Measurements from ENCODE around the gene DLX4.

- TF ChIP-seq POLR2A (IDR thresholded peaks at IDR 0.05; ENCODE audit: low read depth, low read length), result no peak
- TF ChIP-seq POLR2AphosphoS5 (IDR thresholded peaks at IDR 0.05; ENCODE audit: low read depth, low read length), result no peak
Observed at GRCh38 chr17:49942947-49943346, 26.0 kb upstream of the DLX4 start.
